ENCODE results near the gene PNPO. TPM values are rescaled to one million over a fixed set of nuclear protein-coding genes. Genes with fewer than 3 reads are reported as not detected.
A peak's percentile ranks its signal among the peaks of the same experiment; 100 is the strongest.

Gene PNPO
- total RNA-seq, 1 donor from 2014 or later: 43.5 TPM

DNA sequence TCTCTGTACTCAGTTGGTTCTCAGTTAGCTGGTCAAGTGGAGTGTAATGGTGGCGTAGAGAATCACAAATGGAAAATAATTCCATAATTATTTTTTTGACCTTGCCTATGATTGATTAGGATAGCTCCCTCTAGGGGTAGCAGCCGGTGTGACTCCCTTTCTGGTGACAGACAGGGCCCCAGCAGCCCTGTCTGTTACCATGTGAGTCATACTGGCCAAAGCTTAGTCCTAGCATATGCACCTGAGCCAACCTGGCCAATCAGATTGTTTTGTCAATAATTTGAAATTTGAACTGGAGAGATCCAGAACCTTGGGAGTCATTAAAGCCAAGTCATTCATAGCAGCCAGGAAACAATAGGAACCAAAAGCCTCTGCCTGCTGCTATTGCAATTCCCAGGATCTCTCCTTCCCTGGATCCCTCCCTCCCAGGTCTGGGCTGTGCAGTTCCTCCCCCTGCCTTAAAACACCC lies 5.6 kb downstream of the PNPO start:
- peak; percentile 71 for DNase-seq (ENCODE audit: low read depth)
- H3K36me3 ChIP-seq (ENCODE audit: control insufficient read depth, insufficient read depth, low read length): no peaks in the 10 kb centered on the region
- no peak overlapping the region for H3K4me3 ChIP-seq (ENCODE audit: low read depth, low read length)
- TF ChIP-seq, protein P1, sequence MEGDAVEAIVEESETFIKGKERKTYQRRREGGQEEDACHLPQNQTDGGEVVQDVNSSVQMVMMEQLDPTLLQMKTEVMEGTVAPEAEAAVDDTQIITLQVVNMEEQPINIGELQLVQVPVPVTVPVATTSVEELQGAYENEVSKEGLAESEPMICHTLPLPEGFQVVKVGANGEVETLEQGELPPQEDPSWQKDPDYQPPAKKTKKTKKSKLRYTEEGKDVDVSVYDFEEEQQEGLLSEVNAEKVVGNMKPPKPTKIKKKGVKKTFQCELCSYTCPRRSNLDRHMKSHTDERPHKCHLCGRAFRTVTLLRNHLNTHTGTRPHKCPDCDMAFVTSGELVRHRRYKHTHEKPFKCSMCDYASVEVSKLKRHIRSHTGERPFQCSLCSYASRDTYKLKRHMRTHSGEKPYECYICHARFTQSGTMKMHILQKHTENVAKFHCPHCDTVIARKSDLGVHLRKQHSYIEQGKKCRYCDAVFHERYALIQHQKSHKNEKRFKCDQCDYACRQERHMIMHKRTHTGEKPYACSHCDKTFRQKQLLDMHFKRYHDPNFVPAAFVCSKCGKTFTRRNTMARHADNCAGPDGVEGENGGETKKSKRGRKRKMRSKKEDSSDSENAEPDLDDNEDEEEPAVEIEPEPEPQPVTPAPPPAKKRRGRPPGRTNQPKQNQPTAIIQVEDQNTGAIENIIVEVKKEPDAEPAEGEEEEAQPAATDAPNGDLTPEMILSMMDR (IDR thresholded peaks at IDR 0.05; ENCODE audit: insufficient read depth, low read length, poor library complexity, severe bottlenecking): peak; percentile 90
- H3K27me3 ChIP-seq (ENCODE audit: control insufficient read depth, insufficient read depth, low read length): no peaks in the 10 kb centered on the region

DNA sequence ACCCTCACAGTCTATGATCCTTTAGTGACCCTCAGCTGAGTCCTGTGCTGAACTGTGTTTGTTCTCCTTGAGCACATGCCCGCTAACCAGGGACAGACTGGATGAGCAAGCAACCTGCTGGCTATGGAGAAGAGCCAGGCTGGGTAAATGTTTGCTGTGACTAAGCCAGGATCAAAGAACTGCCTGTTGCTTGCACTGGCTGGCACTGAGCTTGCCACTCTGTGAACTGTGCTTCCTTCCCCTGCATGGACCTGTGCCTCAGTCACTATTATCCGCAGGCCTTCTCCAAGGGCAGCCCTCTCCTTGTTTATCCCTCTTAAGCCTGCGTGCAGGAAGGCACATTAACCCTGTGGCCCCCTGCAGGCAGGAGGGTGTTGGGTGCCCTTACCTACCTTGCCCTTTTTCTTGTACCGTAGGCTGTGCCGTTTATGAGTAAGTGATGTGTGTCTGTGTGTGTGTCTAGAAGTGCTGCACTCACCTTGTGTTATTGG lies 7.4 kb downstream of the PNPO start:
- TF ChIP-seq, protein P1 (IDR thresholded peaks at IDR 0.05; ENCODE audit: insufficient read depth, low read length, poor library complexity, severe bottlenecking): no peak
- H3K4me3 ChIP-seq (ENCODE audit: low read depth, low read length): no peak overlapping the region
- no peaks in the 10 kb centered on the region for H3K27me3 ChIP-seq (ENCODE audit: control insufficient read depth, insufficient read depth, low read length)

DNA sequence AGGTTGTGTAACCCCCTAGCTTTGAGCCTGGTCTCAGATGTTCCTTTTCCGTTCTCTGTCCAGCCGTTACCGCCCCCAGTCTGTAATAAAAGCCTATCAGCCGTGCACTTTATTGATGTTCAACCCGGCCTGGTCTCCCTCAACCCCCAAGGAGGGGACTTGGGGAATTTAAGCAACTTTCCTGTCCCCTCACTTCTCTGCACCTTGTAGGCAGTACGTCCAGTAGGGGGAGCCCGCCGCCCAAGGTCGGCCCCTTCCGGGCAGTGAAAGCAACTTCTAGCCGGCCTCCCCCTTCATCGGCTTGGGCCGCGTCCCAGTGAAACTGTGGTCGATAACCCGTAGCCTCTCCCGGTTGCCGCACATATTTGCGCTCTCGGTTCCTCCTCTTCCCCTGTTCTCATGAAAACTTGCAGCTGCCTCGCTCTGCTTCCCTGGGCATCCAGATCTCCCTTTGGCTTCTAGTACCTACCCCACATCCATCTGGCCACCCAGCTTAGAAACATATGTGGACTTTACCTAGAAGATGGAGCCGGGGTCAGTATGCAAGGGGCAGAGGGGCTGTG lies 7.9 kb downstream of the PNPO start:
- Histone ChIP-seq H3K4me3 (ENCODE audit: low read depth, low read length) (peak overlapping the region; percentile 4), H3K27me3 (ENCODE audit: control insufficient read depth, insufficient read depth, low read length) (no peaks in the 10 kb centered on the region), H3K36me3 (ENCODE audit: control insufficient read depth, insufficient read depth, low read length) (no peaks in the 10 kb centered on the region)
- DNase-seq (ENCODE audit: low read depth): no peak
- TF ChIP-seq, protein P1 (IDR thresholded peaks at IDR 0.05; ENCODE audit: insufficient read depth, low read length, poor library complexity, severe bottlenecking): peak; percentile 95

More for the DNA sequence above, 7.4 kb downstream of the PNPO start:
- DNase-seq (ENCODE audit: low read depth): no peak
- H3K36me3 ChIP-seq (ENCODE audit: control insufficient read depth, insufficient read depth, low read length): no peaks in the 10 kb centered on the region

DNA sequence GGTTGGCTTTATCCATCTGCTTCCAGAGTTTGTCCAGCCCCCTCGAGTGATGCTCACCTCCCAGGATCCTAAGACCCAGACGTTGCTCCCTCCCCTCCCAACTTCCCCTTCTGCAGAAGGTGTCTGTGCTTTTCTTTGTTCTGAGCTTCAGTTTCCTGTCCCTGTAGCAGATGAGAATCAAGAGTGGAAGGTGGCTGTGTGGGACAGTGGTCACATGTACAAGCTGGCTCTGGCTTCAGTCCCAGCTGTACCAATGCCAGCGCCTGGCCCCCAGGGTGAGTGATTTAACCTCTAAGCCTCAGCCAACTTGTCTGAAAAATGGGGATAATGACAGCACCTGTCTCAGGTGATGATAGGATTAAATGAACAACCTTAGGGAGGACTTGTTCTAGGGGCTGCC lies 8.6 kb downstream of the PNPO start:
- H3K4me3 ChIP-seq (ENCODE audit: low read depth, low read length): no peak overlapping the region
- H3K36me3 ChIP-seq (ENCODE audit: control insufficient read depth, insufficient read depth, low read length): no peaks in the 10 kb centered on the region
- TF ChIP-seq, protein P1 (IDR thresholded peaks at IDR 0.05; ENCODE audit: insufficient read depth, low read length, poor library complexity, severe bottlenecking): no peak
- H3K27me3 ChIP-seq (ENCODE audit: control insufficient read depth, insufficient read depth, low read length): no peaks in the 10 kb centered on the region
- no peak for DNase-seq (ENCODE audit: low read depth)

DNA sequence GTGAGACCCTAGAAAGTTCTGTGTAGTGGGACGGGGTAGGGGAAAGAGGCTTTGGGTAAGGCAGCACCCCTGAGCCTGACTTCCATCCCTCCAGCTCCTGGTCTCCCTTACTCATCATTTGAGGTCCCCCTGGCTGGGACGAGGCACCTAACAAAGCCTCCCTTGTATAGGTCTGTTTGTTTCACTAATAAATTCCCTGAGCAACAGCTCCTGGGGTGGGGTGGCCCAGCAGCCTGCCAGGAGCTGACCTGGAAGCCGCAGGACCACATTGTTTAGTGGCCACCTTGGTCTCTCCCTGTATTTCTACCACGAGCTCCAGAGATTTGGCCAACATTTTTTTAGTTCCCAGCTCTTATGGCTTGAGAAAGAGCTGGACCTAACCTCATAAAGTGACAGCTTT lies 9.1 kb downstream of the PNPO start:
- no peak for DNase-seq (ENCODE audit: low read depth)
- Histone ChIP-seq H3K36me3 (ENCODE audit: control insufficient read depth, insufficient read depth, low read length) (no peaks in the 10 kb centered on the region), H3K4me3 (ENCODE audit: low read depth, low read length) (no peak overlapping the region), H3K27me3 (ENCODE audit: control insufficient read depth, insufficient read depth, low read length) (no peaks in the 10 kb centered on the region)
- TF ChIP-seq, protein P1 (IDR thresholded peaks at IDR 0.05; ENCODE audit: insufficient read depth, low read length, poor library complexity, severe bottlenecking): no peak

Measured in kidney epithelial cell (primary cell).